SU-DHL-6 (cell line): Measurements from ENCODE around the gene PRDM16.

Source experiments
- H2AFZ ChIP-seq: fragments of 200-600 bp; sonication (generic); 2 replicates; pipeline ENCODE4 v1.6.1; 2014; ENCODE audit warnings: low read depth, mild to moderate bottlenecking, moderate library complexity, mixed read lengths, antibody characterized with exemption, low read length; ENCODE audit not compliant: severe bottlenecking
- H3F3A ChIP-seq: fragments of 200-600 bp; shearing (Covaris generic); 2 replicates; pipeline ENCODE4 v1.6.0; 2016; ENCODE audit warnings: antibody characterized with exemption, mild to moderate bottlenecking; ENCODE audit not compliant: insufficient read depth
- H3K27ac ChIP-seq: fragments of 200-600 bp; sonication (generic); 2 replicates; pipeline ENCODE4 v1.5.1; 2016; ENCODE audit warnings: low read depth, mild to moderate bottlenecking, low read length, moderate library complexity, mixed read lengths
- H3K27me3 ChIP-seq: fragments of 200-600 bp; sonication (generic), shearing (Covaris generic); 2 replicates; pipeline ENCODE4 v1.6.0; 2014; ENCODE audit warnings: mild to moderate bottlenecking, low read length
- H3K36me3 ChIP-seq: fragments of 200-600 bp; sonication (generic); 2 replicates; pipeline ENCODE4 v1.6.1; 2014; ENCODE audit warnings: mild to moderate bottlenecking, low read length, mixed read lengths
- H3K4me2 ChIP-seq: fragments of 300-600, 200-600 bp; shearing (Covaris generic), sonication (generic); 2 replicates; pipeline ENCODE4 v1.6.0; 2014; ENCODE audit warnings: low read length, low read depth, mild to moderate bottlenecking; ENCODE audit not compliant: poor library complexity, severe bottlenecking
- H3K4me3 ChIP-seq: fragments of 200-600 bp; sonication (generic); 2 replicates; pipeline ENCODE4 v1.5.1; 2014; ENCODE audit warnings: antibody characterized with exemption, low read length, mild to moderate bottlenecking, mixed read lengths; ENCODE audit not compliant: insufficient read depth, poor library complexity, severe bottlenecking
- H3K79me2 ChIP-seq: fragments of 200-600 bp; sonication (generic); 2 replicates; pipeline ENCODE4 v1.6.1; 2014; ENCODE audit warnings: mild to moderate bottlenecking, low read length, moderate library complexity; ENCODE audit not compliant: insufficient read depth
- H3K9ac ChIP-seq: fragments of 200-600 bp; sonication (generic); 2 replicates; pipeline ENCODE4 v1.7.0; 2014; ENCODE audit warnings: mild to moderate bottlenecking, low read length
- H3K9me2 ChIP-seq: fragments of 200-600 bp; sonication (generic); replicated peaks from 2 replicates; pipeline ENCODE4 v1.6.1; 2014; ENCODE audit warnings: low read length; ENCODE audit not compliant: insufficient read depth
- H3K9me3 ChIP-seq: fragments of 200-600 bp; sonication (generic); 2 replicates; pipeline ENCODE4 v1.6.1; 2014; ENCODE audit warnings: low read length, mixed read lengths; ENCODE audit not compliant: insufficient read depth
- H4K20me1 ChIP-seq: fragments of 200-600 bp; sonication (generic); 2 replicates; pipeline ENCODE4 v1.6.1; 2014; ENCODE audit warnings: low read depth, mild to moderate bottlenecking, antibody characterized with exemption, low read length, moderate library complexity, mixed read lengths
- EZH2phosphoT487 ChIP-seq: fragments of 200-600 bp; sonication (generic), shearing (Covaris generic); conservative IDR thresholded peaks from 2 replicates; pipeline ENCODE4 v1.6.1; 2018; ENCODE audit warnings: mild to moderate bottlenecking, antibody characterized with exemption, low read length, moderate library complexity, mixed read lengths
- TF ChIP-seq, protein P1 (sequence below): fragments of 200-600 bp; sonication (generic); IDR thresholded peaks from one replicate; pipeline ENCODE4 v1.5.1; 2017; ENCODE audit warnings: antibody characterized with exemption, mild to moderate bottlenecking, low read length, moderate library complexity; ENCODE audit not compliant: insufficient read depth, poor library complexity, severe bottlenecking

Gene PRDM16

DNA sequence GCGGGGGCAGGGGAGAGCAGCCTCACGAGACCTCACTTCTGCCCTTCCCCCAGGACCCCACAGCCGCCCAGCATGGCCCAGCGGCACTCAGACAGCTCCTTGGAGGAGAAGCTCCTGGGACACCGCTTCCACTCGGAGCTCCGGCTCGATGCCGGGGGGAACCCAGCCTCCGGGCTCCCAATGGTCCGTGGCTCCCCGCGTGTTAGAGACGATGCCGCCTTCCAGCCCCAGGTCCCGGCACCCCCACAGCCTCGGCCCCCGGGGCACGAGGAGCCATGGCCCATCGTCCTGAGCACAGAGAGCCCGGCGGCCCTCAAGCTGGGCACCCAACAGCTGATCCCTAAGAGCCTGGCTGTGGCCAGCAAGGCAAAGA is 394.0 kb downstream of the PRDM16 start:
- Histone ChIP-seq H3K36me3 (no peaks in the 10 kb centered on the region), H3K9me2 (no peaks in the 10 kb centered on the region), H3K4me2 (no peak overlapping the region), H3K79me2 (no peaks in the 10 kb centered on the region), H3K27ac (no peak overlapping the region), H3F3A (no peaks in the 10 kb centered on the region), H2AFZ (no peak overlapping the region), H3K27me3 (no peaks in the 10 kb centered on the region), H3K9me3 (no peaks in the 10 kb centered on the region), H3K9ac (no peak overlapping the region), H4K20me1 (no peaks in the 10 kb centered on the region), H3K4me3 (no peak overlapping the region)
- TF ChIP-seq, protein P1, sequence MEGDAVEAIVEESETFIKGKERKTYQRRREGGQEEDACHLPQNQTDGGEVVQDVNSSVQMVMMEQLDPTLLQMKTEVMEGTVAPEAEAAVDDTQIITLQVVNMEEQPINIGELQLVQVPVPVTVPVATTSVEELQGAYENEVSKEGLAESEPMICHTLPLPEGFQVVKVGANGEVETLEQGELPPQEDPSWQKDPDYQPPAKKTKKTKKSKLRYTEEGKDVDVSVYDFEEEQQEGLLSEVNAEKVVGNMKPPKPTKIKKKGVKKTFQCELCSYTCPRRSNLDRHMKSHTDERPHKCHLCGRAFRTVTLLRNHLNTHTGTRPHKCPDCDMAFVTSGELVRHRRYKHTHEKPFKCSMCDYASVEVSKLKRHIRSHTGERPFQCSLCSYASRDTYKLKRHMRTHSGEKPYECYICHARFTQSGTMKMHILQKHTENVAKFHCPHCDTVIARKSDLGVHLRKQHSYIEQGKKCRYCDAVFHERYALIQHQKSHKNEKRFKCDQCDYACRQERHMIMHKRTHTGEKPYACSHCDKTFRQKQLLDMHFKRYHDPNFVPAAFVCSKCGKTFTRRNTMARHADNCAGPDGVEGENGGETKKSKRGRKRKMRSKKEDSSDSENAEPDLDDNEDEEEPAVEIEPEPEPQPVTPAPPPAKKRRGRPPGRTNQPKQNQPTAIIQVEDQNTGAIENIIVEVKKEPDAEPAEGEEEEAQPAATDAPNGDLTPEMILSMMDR: no peak
- TF ChIP-seq EZH2phosphoT487: no peak

DNA sequence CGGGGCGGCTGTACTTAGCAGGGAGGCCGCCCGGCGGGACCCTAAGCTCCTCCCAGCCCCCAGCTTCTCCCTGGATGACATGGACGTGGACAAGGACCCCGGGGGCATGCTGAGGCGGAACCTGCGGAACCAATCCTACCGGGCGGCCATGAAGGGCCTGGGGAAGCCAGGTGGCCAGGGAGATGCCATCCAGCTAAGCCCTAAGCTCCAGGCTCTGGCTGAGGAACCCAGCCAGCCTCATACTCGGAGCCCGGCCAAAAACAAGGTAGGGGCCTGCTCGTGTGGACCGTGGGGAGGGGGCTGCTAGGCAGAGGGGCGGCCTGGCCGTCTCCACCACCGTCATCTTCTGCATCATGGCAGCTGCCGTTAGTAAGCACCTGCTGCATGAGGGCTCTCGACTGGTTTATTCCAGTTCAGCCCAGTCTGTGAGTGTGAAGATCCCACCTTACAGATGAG is 394.4 kb downstream of the PRDM16 start:
- Histone ChIP-seq H3K36me3 (no peaks in the 10 kb centered on the region), H4K20me1 (no peaks in the 10 kb centered on the region), H3K4me2 (no peak overlapping the region), H3K27me3 (no peaks in the 10 kb centered on the region), H3K9ac (no peak overlapping the region), H3K27ac (no peak overlapping the region), H3K79me2 (no peaks in the 10 kb centered on the region), H3K9me2 (no peaks in the 10 kb centered on the region), H2AFZ (no peak overlapping the region), H3F3A (no peaks in the 10 kb centered on the region), H3K9me3 (no peaks in the 10 kb centered on the region), H3K4me3 (no peak overlapping the region)
- no peak for TF ChIP-seq EZH2phosphoT487
- TF ChIP-seq, protein P1: no peak

DNA sequence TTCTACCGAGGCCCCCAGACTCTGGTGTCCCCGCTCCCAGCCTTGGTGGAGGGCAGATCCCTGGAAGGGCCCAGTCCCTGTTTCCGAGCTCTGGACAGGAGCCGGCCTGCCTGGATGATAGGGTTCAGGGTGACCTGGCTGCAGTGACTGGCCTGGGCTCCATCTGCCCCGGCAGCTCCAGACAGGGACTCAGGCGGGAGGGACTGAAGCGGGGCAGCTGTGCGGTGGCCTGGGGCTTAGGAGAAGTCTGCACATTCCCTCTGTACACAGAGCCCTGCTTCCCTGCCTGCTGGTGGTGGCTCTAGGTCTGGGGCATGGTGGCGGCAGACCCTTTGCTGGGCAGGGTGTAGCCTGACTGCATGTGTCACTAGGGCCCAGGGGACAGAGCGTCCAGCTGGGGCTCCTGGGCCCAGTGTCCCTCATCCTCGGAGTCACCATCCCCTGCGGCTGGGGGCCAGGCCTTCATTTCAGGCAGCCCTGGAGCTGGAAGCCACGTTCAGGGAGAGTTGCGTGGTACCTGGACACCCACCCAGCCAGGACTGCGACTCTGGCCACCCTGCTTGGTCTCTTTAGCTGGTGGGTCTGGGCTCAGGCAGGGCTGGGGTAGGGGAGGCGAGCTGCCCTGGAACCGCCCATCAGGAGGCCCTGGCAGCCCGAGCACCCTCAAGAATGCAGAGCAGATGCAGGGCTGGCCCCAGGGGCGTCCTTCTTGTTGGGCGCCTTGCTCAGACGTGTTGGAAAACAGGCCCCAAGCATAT is 395.1 kb downstream of the PRDM16 start:
- Histone ChIP-seq H3K4me3 (no peak overlapping the region), H2AFZ (no peak overlapping the region), H3K27me3 (no peaks in the 10 kb centered on the region), H4K20me1 (no peaks in the 10 kb centered on the region), H3K9ac (no peak overlapping the region), H3K36me3 (no peaks in the 10 kb centered on the region), H3F3A (no peaks in the 10 kb centered on the region), H3K9me2 (no peaks in the 10 kb centered on the region), H3K4me2 (no peak overlapping the region), H3K79me2 (no peaks in the 10 kb centered on the region), H3K9me3 (no peaks in the 10 kb centered on the region), H3K27ac (no peak overlapping the region)
- TF ChIP-seq, protein P1: no peak
